AG09319 (cell line): ENCODE results near the gene PCCA.

Experiments used
- DNase-seq: peaks from one replicate; pipeline ENCODE4 v3.0.0-alpha.2; 2010; ENCODE audit warnings: low read depth; ENCODE audit errors: extremely low read depth
- TF ChIP-seq, protein P1 (sequence below): IDR thresholded peaks from 2 replicates; pipeline ENCODE4 v1.5.1; 2011; ENCODE audit warnings: low read depth, mild to moderate bottlenecking, inconsistent platforms, low read length, moderate library complexity

The PCCA gene

DNA sequence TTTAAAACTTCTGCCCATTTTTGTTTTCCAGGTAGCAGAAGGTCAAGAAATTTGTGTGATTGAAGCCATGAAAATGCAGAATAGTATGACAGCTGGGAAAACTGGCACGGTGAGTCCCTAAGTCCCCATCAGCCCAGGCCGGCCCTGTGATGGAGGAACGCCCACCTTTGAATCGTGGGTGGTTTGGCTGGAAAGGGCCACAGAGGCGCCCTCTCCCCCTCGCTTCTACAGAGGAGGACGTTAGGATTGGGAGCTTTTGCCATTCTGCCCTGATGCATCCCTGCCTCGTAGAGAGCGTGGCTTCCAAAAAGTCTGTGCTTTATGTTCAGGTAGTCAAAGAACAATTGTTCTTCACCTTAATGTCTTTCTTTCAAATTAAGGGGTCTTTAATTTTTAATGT lies 438.8 kb downstream of the PCCA start:
- no peak for DNase-seq
- TF ChIP-seq, protein P1, sequence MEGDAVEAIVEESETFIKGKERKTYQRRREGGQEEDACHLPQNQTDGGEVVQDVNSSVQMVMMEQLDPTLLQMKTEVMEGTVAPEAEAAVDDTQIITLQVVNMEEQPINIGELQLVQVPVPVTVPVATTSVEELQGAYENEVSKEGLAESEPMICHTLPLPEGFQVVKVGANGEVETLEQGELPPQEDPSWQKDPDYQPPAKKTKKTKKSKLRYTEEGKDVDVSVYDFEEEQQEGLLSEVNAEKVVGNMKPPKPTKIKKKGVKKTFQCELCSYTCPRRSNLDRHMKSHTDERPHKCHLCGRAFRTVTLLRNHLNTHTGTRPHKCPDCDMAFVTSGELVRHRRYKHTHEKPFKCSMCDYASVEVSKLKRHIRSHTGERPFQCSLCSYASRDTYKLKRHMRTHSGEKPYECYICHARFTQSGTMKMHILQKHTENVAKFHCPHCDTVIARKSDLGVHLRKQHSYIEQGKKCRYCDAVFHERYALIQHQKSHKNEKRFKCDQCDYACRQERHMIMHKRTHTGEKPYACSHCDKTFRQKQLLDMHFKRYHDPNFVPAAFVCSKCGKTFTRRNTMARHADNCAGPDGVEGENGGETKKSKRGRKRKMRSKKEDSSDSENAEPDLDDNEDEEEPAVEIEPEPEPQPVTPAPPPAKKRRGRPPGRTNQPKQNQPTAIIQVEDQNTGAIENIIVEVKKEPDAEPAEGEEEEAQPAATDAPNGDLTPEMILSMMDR = no peak

DNA sequence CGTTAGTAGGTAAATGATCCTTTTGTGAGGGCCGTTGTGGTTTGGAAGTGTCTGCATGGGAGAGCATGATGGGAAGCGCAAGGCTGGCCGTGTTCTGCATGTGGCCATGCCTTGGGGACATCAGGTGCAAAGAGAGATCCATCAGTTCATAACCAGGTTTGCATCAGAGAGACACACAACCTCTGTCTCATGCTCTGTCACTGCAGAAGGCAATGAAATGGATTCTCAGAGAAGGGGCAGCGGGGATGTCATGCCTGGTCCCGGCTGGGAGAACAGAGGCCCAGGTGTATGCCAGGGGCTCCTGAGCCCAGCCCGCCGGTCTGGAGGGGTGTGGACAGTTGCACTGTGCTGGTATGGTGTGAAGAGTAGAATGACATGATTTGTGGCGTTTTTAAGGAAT lies 439.5 kb downstream of the PCCA start:
- TF ChIP-seq, protein P1 = no peak
- DNase-seq = no peak

DNA sequence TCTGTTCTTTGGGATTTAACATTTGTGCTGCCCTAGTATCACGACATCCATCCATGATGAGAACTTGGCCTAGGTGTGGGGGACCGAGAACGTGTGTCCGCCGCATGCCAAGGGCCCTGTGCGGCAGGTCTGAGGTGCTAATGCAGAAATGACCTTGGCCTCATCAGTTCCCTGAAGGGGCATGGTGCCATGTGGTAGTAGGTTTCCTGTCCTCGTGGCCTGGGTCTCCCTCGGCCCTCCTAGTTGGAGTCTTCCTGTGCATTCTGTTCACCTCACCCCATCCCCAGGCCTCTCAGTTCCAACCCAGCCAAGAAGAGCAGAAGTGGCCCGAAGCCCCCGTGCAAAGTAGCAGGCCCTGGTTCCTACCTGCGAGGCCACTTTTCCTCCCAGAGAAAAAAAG lies 439.9 kb downstream of the PCCA start:
- TF ChIP-seq, protein P1 = no peak

DNA sequence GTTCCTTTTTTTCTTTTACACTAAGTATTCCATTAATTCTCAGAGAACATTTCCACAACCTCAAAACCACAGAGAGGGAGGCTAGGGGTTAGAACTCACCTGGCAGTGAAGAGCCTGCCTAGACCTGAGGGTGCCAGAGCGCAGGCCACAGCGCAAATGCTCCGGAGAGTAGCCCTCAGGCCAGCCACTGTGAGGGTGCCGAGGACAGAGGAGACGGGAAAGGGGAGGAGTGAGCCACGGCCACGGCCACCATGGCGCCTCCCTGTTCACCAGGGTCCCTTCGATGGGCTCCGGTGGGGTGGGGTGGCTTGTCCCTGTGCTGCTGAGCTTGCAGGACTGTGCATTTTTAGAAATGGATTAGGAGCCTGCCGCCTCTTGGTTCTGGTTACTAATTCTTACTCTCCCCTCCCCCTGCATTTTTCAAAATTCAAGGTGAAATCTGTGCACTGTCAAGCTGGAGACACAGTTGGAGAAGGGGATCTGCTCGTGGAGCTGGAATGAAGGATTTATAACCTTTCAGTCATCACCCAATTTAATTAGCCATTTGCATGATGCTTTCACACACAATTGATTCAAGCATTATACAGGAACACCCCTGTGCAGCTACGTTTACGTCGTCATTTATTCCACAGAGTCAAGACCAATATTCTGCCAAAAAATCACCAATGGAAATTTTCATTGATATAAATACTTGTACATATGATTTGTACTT lies 440.9 kb downstream of the PCCA start:
- TF ChIP-seq, protein P1 = no peak
- DNase-seq = no peak

More for the DNA sequence above, 439.9 kb downstream of the PCCA start:
- no peak for DNase-seq

DNA sequence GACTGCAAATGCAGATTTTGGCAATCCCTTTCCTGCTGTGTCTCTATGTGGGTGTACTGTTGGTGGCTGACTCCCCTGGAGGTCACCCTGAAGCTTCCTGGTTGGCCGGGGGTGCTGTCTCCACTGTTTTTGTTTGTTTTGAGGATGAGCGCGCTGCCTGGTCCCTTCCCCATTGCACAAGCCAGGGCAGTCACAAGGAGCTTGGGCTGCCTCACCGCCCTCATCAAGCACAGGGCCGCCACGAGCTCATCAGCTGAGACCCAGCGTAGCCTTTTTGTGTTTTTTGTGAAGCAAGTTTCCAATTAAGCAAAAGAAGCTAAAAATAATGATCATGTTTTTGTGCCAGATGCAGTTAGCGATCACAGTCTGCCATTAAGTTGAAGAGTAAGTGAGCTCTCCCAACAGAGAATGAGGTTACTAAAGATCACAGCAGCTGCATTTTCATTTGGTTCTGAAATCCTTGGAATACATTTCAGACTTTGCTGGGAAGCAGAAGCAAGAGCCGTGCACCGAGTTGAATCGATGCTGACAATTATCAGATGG lies 441.8 kb downstream of the PCCA start:
- DNase-seq = no peak
- TF ChIP-seq, protein P1 = no peak

DNA sequence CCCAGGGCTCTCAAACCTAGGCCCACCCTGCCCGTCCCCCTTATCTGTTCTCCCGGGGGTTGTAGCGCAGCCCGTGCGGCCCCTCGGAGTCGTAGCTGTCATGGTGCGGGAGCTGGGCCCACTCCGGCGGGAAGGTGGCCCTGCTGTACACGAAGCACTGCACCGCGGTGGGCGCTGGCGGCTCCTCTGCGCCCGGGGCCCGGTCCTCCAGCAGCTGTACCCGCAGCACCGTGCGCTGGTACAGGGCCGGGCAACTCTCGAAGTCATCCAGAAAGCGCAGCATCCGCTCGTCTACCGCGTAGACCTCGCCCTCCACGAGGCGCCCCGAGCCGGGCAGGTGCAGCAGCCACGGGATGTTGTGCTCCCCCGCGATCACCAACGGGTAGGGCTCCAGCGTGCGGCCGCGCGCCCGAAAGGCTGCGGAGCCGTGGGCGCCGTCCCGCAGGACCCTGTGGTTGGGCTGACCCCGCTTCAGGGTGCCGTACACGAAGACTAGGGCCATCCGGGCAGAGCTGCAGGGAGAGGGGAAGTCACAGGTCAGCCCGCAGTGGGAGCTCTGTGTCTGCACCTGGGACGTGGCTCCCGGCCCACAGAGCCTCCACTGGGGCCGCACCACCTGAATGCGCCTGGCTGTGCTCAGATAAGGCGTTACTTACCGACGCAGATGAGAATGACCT lies 443.3 kb downstream of the PCCA start:
- DNase-seq = no peak
- TF ChIP-seq, protein P1 = no peak

DNA sequence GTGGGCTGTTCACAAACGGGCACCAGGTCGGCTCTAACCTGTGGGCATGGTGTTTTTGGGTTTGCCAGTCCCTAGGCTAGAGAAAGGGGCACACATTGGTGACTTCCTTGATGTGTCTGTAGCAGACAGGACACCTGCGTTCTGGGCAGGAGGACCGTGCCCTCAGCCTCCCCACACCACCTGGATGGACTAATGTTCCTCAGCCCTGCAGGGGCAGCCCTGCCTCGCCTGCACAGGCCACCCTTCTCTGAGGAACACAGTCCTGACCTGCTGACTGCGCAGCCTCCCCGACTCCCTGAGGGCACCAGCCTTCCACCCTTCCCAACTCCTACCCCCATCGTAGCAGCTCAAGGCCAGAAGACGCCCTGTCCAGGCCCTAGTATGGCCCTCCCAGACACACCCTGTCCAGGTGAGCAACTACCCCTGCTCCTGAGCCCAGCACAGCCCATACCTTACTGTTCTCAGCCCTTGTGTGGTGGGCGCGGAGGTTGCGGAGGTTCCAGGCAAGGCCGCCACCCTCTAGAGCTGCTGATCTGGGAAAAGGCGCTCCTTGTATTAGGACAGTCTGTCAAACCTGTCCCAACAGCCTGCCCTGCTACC lies 444.0 kb downstream of the PCCA start:
- TF ChIP-seq, protein P1 = no peak
- no peak for DNase-seq
